Left kidney (tissue), 1 donor: Measurements from ENCODE around the gene TBCK. TPM values are rescaled to one million over a fixed set of nuclear protein-coding genes. Genes with fewer than 3 reads are reported as not detected.

Experiments
- polyA plus RNA-seq: library from polyadenylated mRNA; unstranded; fragments of 120-200 nt; gene quantifications from one replicate; pipeline ENCODE4 v1.2.1, GENCODE V29; 2013; ENCODE audit not compliant: insufficient read length

Gene TBCK
- polyA plus RNA-seq, 1 donor, result 71.6 TPM

Other genes with a start within 250 kb of the TBCK start
- 88.9 TPM for gene AIMP1, start 341 bp upstream of the TBCK start, polyA plus RNA-seq
- gene GIMD1, start 52.6 kb upstream of the TBCK start, polyA plus RNA-seq, result not detected